Nephron (organoid): ENCODE data around the gene TECR.
"Not testable (repeated sequence)": the region's sequence is repeated elsewhere in the genome, so short reads cannot be mapped to it uniquely, and the experiment has no call there.

Experiments used
- H3K27ac Mint-ChIP-seq, 3 experiments: 2 replicates each; pipeline ENCODE4 v1.8.0; 2020; ENCODE audit warnings: mixed read lengths in 3 of 3, mild to moderate bottlenecking in 2 of 3, moderate library complexity in 1 of 3
- H3K27me3 Mint-ChIP-seq: 2 replicates; pipeline ENCODE4 v1.8.0; 2021; ENCODE audit warnings: low read depth, mild to moderate bottlenecking, moderate library complexity, mixed read lengths
- H3K36me3 Mint-ChIP-seq: 2 replicates; pipeline ENCODE4 v1.8.0; 2020; ENCODE audit warnings: low read depth, mixed read lengths
- H3K4me1 Mint-ChIP-seq: 2 replicates; pipeline ENCODE4 v1.8.0; 2020; ENCODE audit warnings: mixed read lengths
- H3K4me3 Mint-ChIP-seq, 3 experiments: 2 replicates each; pipeline ENCODE4 v1.8.0; 2020; ENCODE audit warnings: mild to moderate bottlenecking in 3 of 3, mixed read lengths in 3 of 3, moderate library complexity in 2 of 3
- H3K9me3 Mint-ChIP-seq: 2 replicates; pipeline ENCODE4 v1.8.0; 2020; ENCODE audit warnings: mixed read lengths
- CTCF ChIP-seq, 3 experiments: fragments of 200-600 bp; sonication (generic); IDR thresholded peaks; one replicate each; pipeline ENCODE4 v1.5.0; 2021; ENCODE audit warnings: antibody characterized with exemption in 3 of 3; ENCODE audit not compliant: unreplicated experiment in 3 of 3

TECR gene

DNA sequence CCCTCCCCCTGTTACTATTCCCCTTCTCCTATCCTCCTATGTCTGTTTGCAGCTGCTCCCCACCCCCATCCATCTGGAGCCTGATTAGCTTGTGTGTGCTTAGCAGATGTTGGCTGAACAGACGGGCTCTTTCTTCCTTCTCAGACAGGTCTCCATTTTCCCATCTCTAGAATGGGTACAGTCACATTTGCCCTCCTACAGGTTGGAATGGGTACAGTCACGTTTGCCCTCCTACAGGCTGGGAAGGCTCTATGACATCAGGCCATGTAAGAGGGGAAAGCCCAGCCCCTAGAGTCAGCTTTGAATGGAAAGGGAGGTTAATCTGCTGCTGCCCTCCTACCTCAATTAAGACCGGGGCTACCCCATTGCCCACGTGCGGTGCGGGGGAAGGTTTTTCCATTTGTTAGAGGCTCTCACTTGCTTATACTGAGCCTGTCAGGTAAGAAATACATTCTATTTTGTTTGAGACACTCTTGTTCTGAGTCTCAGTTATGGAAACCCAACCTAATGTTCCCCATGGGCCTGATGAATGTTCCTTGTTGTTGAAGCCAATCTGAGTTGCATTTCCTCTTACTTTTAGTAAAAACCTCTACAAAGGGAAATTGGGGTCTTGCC lies 51.3 kb downstream of the TECR start:
- Mint-ChIP-seq H3K27me3 (peaks cover 10% of the 10 kb centered on the region), H3K4me3 (no peak overlapping the region)
- no peak for TF ChIP-seq CTCF (IDR thresholded peaks at IDR 0.05; ENCODE audit: unreplicated experiment in 3 of 3)

DNA sequence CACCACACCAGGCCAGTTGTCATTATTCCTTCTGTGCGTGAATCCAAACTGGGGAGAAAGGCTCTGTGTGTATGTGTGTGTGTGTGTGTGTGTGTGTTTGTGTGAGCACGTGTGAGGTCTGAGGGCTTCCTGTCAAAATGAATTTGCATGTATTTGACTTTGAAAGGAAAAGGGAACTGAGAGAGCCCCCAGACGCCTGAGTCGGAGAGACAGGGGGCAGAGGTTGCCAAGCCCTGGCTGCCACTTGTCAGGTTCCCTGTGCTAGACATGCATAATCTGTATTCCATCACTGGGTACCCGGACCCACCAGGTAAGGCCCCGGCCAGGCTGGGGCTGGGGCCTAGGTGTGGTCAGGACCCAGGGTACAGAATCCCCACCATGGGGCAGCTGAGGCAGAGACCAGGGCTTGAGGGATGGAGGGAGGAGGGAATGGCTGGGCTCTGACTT lies 53.5 kb downstream of the TECR start, which contains the start of gene CLEC17A:
TSS of gene CLEC17A (plus strand) at position 191 of the 447 bp plus-strand sequence. CDS start at position 268, 77 bp downstream.
- no peak for TF ChIP-seq CTCF (IDR thresholded peaks at IDR 0.05; ENCODE audit: unreplicated experiment in 3 of 3)
- peaks cover 20% of the 10 kb centered on the region for H3K27me3 Mint-ChIP-seq
- H3K9me3 Mint-ChIP-seq = no peaks in the 10 kb centered on the region
- H3K4me1 Mint-ChIP-seq = no peaks in the 10 kb centered on the region
- no peaks in the 10 kb centered on the region for H3K36me3 Mint-ChIP-seq
- no peak within 1 kb of the TSS for H3K4me3 Mint-ChIP-seq
- H3K27ac Mint-ChIP-seq = no peak within 1 kb of the TSS

More for the DNA sequence above, 51.3 kb downstream of the TECR start:
- no peaks in the 10 kb centered on the region for H3K4me1 Mint-ChIP-seq
- H3K9me3 Mint-ChIP-seq = no peaks in the 10 kb centered on the region
- H3K27ac Mint-ChIP-seq = no peak overlapping the region
- H3K36me3 Mint-ChIP-seq = no peaks in the 10 kb centered on the region

- H3K4me3 Mint-ChIP-seq, H3K9me3 Mint-ChIP-seq, H3K4me1 Mint-ChIP-seq, H3K36me3 Mint-ChIP-seq, H3K27ac Mint-ChIP-seq: not testable (repeated sequence)
- peaks cover 23% of the 10 kb centered on the region for H3K27me3 Mint-ChIP-seq
Measured at GRCh38 chr19:14584372-14584771, 55.0 kb downstream of the TECR start.

DNA sequence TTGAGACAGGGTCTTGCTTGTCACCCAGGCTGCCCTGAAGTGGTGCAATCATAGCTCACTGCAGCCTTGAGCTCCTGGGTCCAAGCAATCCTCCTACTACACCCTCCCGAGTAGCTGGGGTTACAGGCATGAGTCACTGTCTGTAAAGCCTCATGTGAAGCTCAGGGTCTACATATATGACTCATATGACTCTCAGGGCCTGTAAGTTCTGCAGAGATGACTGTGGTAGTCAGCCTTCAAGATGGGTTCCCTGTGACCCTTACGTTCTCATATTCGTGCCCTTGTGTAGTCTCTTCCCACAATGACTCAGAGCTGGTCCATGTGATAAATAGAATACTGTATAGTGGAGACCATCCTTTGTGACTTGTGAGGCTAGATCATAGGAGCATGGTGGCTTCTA lies 55.8 kb downstream of the TECR start:
- H3K9me3 Mint-ChIP-seq, H3K4me1 Mint-ChIP-seq, H3K27ac Mint-ChIP-seq, H3K36me3 Mint-ChIP-seq, H3K4me3 Mint-ChIP-seq: not testable (repeated sequence)
- H3K27me3 Mint-ChIP-seq = peaks cover 23% of the 10 kb centered on the region

DNA sequence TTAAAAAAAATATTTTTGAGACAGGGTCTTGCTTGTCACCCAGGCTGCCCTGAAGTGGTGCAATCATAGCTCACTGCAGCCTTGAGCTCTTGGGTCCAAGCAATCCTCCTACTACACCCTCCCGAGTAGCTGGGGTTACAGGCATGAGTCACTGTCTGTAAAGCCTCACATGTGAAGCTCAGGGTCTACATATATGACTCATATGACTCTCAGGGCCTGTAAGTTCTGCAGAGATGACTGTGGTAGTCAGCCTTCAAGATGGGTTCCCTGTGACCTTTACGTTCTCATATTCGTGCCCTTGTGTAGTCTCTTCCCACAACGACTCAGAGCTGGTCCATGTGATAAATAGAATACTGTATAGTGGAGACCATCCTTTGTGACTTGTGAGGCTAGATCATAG lies 60.0 kb downstream of the TECR start:
- H3K4me3 Mint-ChIP-seq, H3K4me1 Mint-ChIP-seq, H3K36me3 Mint-ChIP-seq, H3K27ac Mint-ChIP-seq, H3K9me3 Mint-ChIP-seq: not testable (repeated sequence)
- H3K27me3 Mint-ChIP-seq = peaks cover 16% of the 10 kb centered on the region

DNA sequence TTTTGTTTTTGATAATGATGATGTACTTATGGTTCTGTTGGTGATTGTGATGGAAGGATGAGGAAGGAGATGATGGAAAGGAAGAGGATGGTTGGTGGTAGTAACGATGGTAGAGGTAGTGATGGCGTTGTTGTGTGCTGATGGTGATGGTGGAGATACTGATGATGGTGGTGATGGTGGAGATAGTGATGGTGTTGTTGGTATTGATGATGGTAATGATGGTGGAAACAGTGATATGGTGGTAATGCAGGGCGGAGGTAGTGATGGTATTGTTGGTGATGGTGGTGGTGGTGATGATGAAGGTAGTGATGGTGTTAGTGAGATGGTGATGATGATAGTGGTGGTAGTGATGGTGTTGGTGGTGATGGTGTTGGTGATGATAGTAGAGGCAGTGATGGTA lies 66.2 kb downstream of the TECR start:
- Mint-ChIP-seq H3K9me3 (peaks cover 11% of the 10 kb centered on the region), H3K27me3 (peaks cover 4% of the 10 kb centered on the region), H3K4me1 (no peaks in the 10 kb centered on the region), H3K27ac (no peak overlapping the region), H3K36me3 (no peaks in the 10 kb centered on the region), H3K4me3 (no peak overlapping the region)
- TF ChIP-seq CTCF (IDR thresholded peaks at IDR 0.05; ENCODE audit: unreplicated experiment in 3 of 3) = no peak

- H3K4me3 Mint-ChIP-seq = no peak overlapping the region
- H3K27ac Mint-ChIP-seq = no peak overlapping the region
- H3K27me3 Mint-ChIP-seq = peaks cover 4% of the 10 kb centered on the region
- H3K9me3 Mint-ChIP-seq = peaks cover 11% of the 10 kb centered on the region
- no peaks in the 10 kb centered on the region for H3K4me1 Mint-ChIP-seq
- no peak for TF ChIP-seq CTCF (IDR thresholded peaks at IDR 0.05; ENCODE audit: unreplicated experiment in 3 of 3)
- H3K36me3 Mint-ChIP-seq = no peaks in the 10 kb centered on the region
Measured at GRCh38 chr19:14599548-14600147, 70.3 kb downstream of the TECR start.
